Endothelial cell (in vitro differentiated cells): ENCODE measurements around the gene CARM1. TPM values are rescaled to one million over a fixed set of nuclear protein-coding genes. Genes with fewer than 3 reads are reported as not detected.

Source experiments
- DNase-seq: peaks from one replicate; pipeline ENCODE4 v3.0.0; 2021; ENCODE audit warnings: low spot score
- H3K27ac Mint-ChIP-seq: one replicate; pipeline ENCODE4 v1.8.0; 2021; ENCODE audit warnings: mixed read lengths, inconsistent platforms; ENCODE audit not compliant: unreplicated experiment
- H3K27me3 Mint-ChIP-seq: one replicate; pipeline ENCODE4 v1.8.0; 2021; ENCODE audit warnings: mild to moderate bottlenecking, moderate library complexity, mixed read lengths, inconsistent platforms; ENCODE audit not compliant: unreplicated experiment
- H3K36me3 Mint-ChIP-seq: one replicate; pipeline ENCODE4 v1.8.0; 2021; ENCODE audit warnings: mild to moderate bottlenecking, low read depth, mixed read lengths, inconsistent platforms; ENCODE audit not compliant: unreplicated experiment
- H3K4me1 Mint-ChIP-seq: one replicate; pipeline ENCODE4 v1.8.0; 2021; ENCODE audit warnings: mild to moderate bottlenecking, mixed read lengths, inconsistent platforms; ENCODE audit not compliant: unreplicated experiment
- H3K4me3 Mint-ChIP-seq: one replicate; pipeline ENCODE4 v1.8.0; 2021; ENCODE audit warnings: mild to moderate bottlenecking, mixed read lengths, inconsistent platforms; ENCODE audit not compliant: unreplicated experiment
- H3K9me3 Mint-ChIP-seq: one replicate; pipeline ENCODE4 v1.8.0; 2021; ENCODE audit warnings: mixed read lengths, inconsistent platforms; ENCODE audit not compliant: unreplicated experiment
- CTCF ChIP-seq: fragments of 200-600 bp; sonication (generic); IDR thresholded peaks from one replicate; pipeline ENCODE4 v1.5.0; 2021; ENCODE audit warnings: antibody characterized with exemption; ENCODE audit not compliant: unreplicated experiment
- total RNA-seq: library from RNA; stranded (reverse); fragmentation: NEBNext Ultra II Directional; extraction: Animal tissue kit (Norgen Biotek cat#: 25700); gene quantifications from one replicate; pipeline ENCODE4 v1.2.1, GENCODE V29; 2021; ENCODE audit not compliant: unreplicated experiment

CARM1 gene
- total RNA-seq, 1 donor from 2014 or later, result 63.2 TPM

- Mint-ChIP-seq H3K9me3 (no peaks in the 10 kb centered on the region), H3K27ac (peak overlapping the region; percentile 81), H3K27me3 (peaks cover 19% of the 10 kb centered on the region), H3K4me1 (peaks cover 6% of the 10 kb centered on the region), H3K4me3 (peak overlapping the region; percentile 85), H3K36me3 (peaks cover 3% of the 10 kb centered on the region)
- no peak for DNase-seq
- TF ChIP-seq CTCF, result no peak
These were observed 825 bp upstream of the CARM1 start for GRCh38 chr19:10870501-10870954.

GRCh38 chr19:10871711-10872545, 575 bp downstream of the CARM1 start:
- Mint-ChIP-seq H3K4me3 (peak overlapping the region; percentile 98), H3K36me3 (peaks cover 3% of the 10 kb centered on the region), H3K9me3 (no peaks in the 10 kb centered on the region), H3K27ac (no peak overlapping the region), H3K27me3 (peaks cover 19% of the 10 kb centered on the region), H3K4me1 (peaks cover 6% of the 10 kb centered on the region)
- peak; percentile 18 for TF ChIP-seq CTCF
- peak; percentile 36 for DNase-seq

GRCh38 chr19:10872546-10873107, 1.3 kb downstream of the CARM1 start:
- peaks cover 6% of the 10 kb centered on the region for H3K4me1 Mint-ChIP-seq
- H3K4me3 Mint-ChIP-seq, result peak overlapping the region; percentile 98
- no peak for DNase-seq
- no peaks in the 10 kb centered on the region for H3K9me3 Mint-ChIP-seq
- H3K27ac Mint-ChIP-seq, result peak overlapping the region; percentile 79
- H3K27me3 Mint-ChIP-seq, result peaks cover 19% of the 10 kb centered on the region
- TF ChIP-seq CTCF, result no peak
- peaks cover 3% of the 10 kb centered on the region for H3K36me3 Mint-ChIP-seq

- Mint-ChIP-seq H3K27ac (no peak overlapping the region), H3K27me3 (peaks cover 14% of the 10 kb centered on the region)
These were observed 2.7 kb downstream of the CARM1 start for GRCh38 chr19:10874024-10874423.

More at GRCh38 chr19:10874024-10874423, 2.7 kb downstream of the CARM1 start:
- TF ChIP-seq CTCF, result no peak
- peak overlapping the region; percentile 56 for H3K4me3 Mint-ChIP-seq
- H3K36me3 Mint-ChIP-seq, result peaks cover 3% of the 10 kb centered on the region
- H3K4me1 Mint-ChIP-seq, result peaks cover 6% of the 10 kb centered on the region
- no peaks in the 10 kb centered on the region for H3K9me3 Mint-ChIP-seq
- DNase-seq, result no peak
